ENCODE results near the gene SSNA1.

Gene SSNA1

GRCh38 chr9:137188490-137189296 is at the start of gene SSNA1, which contains the start of gene ANAPC2:
Gene SSNA1 (plus strand): TSS chr9:137188676. CDS start chr9:137188727, 51 bp downstream.
Gene ANAPC2 (minus strand): TSS chr9:137188560. CDS start chr9:137188532, 28 bp downstream.
- H3K27ac ChIP-seq: peak within 1 kb of the TSS; percentile 99
- ChIA-PET POLR2A (ENCODE audit: low non-redundant PET) (interaction anchor here (0.6 to 2.5 kb wide), 17 partner anchors 10 to 121 kb away, joined by 3 to 17 read pairs (median 4); partner anchors contain the start of genes CYSRT1, LRRC26, MAN1B1 and NELFB), CTCF (interaction anchor here (0.6 to 4.5 kb wide), 15 partner anchors 10 to 334 kb away, joined by 3 to 37 read pairs (median 5); partner anchors contain the start of genes CYSRT1 and RNF224)

GRCh38 chr9:137138722-137139467 is 49.6 kb upstream of the SSNA1 start, which contains the start of gene GRIN1:
Gene GRIN1 (plus strand): TSS chr9:137139154. CDS start chr9:137139487, 333 bp downstream.
- no peak for TF ChIP-seq CTCF (conservative IDR thresholded peaks at IDR 0.05; ENCODE audit: low read depth)
- ChIA-PET POLR2A (ENCODE audit: low non-redundant PET) (no interaction called here), CTCF (interaction anchor here (0.6 to 2.0 kb wide), 2 partner anchors 38 to 98 kb away, joined by 3 to 11 read pairs; no protein-coding TSS in a partner anchor)
- peak; percentile 66 for DNase-seq (ENCODE audit: low spot score)
- H3K27ac ChIP-seq: no peak within 1 kb of the TSS

More at GRCh38 chr9:137188490-137189296, at the start of gene SSNA1, which contains the start of gene ANAPC2:
- peak; percentile 57 for TF ChIP-seq CTCF (conservative IDR thresholded peaks at IDR 0.05; ENCODE audit: low read depth)
- peak; percentile 98 for DNase-seq (ENCODE audit: low spot score)

GRCh38 chr9:137139468-137140150 is 48.9 kb upstream of the SSNA1 start:
- ChIA-PET POLR2A (ENCODE audit: low non-redundant PET) (no interaction called here), CTCF (interaction anchor here (0.6 to 2.0 kb wide), 3 partner anchors 37 to 98 kb away, joined by 3 to 11 read pairs (median 4); no protein-coding TSS in a partner anchor)
- TF ChIP-seq CTCF (conservative IDR thresholded peaks at IDR 0.05; ENCODE audit: low read depth): no peak
- no peak overlapping the region for H3K27ac ChIP-seq
- DNase-seq (ENCODE audit: low spot score): no peak

GRCh38 chr9:137140151-137141012 is 48.1 kb upstream of the SSNA1 start:
- no peak overlapping the region for H3K27ac ChIP-seq
- TF ChIP-seq CTCF (conservative IDR thresholded peaks at IDR 0.05; ENCODE audit: low read depth): no peak
- ChIA-PET CTCF (interaction anchor here (0.7 kb wide), 1 partner anchor 97 kb away, joined by 4 read pairs; no protein-coding TSS in a partner anchor), POLR2A (ENCODE audit: low non-redundant PET) (no interaction called here)
- DNase-seq (ENCODE audit: low spot score): no peak

GRCh38 chr9:137141050-137141810 is 47.2 kb upstream of the SSNA1 start:
- CTCF ChIA-PET: no interaction called here
- no peak for TF ChIP-seq CTCF (conservative IDR thresholded peaks at IDR 0.05; ENCODE audit: low read depth)
- H3K27ac ChIP-seq: no peak overlapping the region
- POLR2A ChIA-PET (ENCODE audit: low non-redundant PET): no interaction called here
- no peak for DNase-seq (ENCODE audit: low spot score)
